Measurements from ENCODE around the gene IGFBP2. TPM values are rescaled to one million over a fixed set of nuclear protein-coding genes. Genes with fewer than 3 reads are reported as not detected.

The IGFBP2 gene
- total RNA-seq, 6 donors from 2014 or later, result 16.8 to 82.8 (median 41.9) TPM

- no peaks in the 10 kb centered on the region for H3K27me3 ChIP-seq
- no peaks in the 10 kb centered on the region for H3K4me1 ChIP-seq
- DNase-seq (no peak), ATAC-seq (ENCODE audit: low FRiP score in 2 of 2) (no peak)
- H3K9me3 ChIP-seq, result no peaks in the 10 kb centered on the region
- no peak overlapping the region for H3K4me3 ChIP-seq
- no peak overlapping the region for H3K27ac ChIP-seq
- TF ChIP-seq CTCF (IDR thresholded peaks at IDR 0.05), result no peak
- no peak for TF ChIP-seq POLR2AphosphoS5 (IDR thresholded peaks at IDR 0.05)
- no peak for TF ChIP-seq POLR2A (IDR thresholded peaks at IDR 0.05)
- TF ChIP-seq EP300 (IDR thresholded peaks at IDR 0.05), result no peak
- WGBS, 2 donors, result 72 to 73% methylated on average over 7 of the region's 7 CpGs
- no peaks in the 10 kb centered on the region for H3K36me3 ChIP-seq
Measured at GRCh38 chr2:216657980-216658379, 24.8 kb downstream of the IGFBP2 start.

GRCh38 chr2:216658757-216659156, 25.5 kb downstream of the IGFBP2 start:
- WGBS, 2 donors, result 79 to 80% methylated on average over 6 of the region's 6 CpGs
- Histone ChIP-seq H3K4me3 (no peak overlapping the region), H3K27me3 (no peaks in the 10 kb centered on the region), H3K9me3 (no peaks in the 10 kb centered on the region), H3K27ac (no peak overlapping the region), H3K4me1 (no peaks in the 10 kb centered on the region), H3K36me3 (no peaks in the 10 kb centered on the region)
- DNase-seq (no peak), ATAC-seq (ENCODE audit: low FRiP score in 2 of 2) (no peak)
- no peak for TF ChIP-seq POLR2AphosphoS5 (IDR thresholded peaks at IDR 0.05)
- no peak for TF ChIP-seq EP300 (IDR thresholded peaks at IDR 0.05)
- no peak for TF ChIP-seq CTCF (IDR thresholded peaks at IDR 0.05)

- Histone ChIP-seq H3K27ac (no peak overlapping the region), H3K36me3 (no peaks in the 10 kb centered on the region), H3K27me3 (no peaks in the 10 kb centered on the region), H3K9me3 (no peaks in the 10 kb centered on the region), H3K4me1 (no peaks in the 10 kb centered on the region), H3K4me3 (no peak overlapping the region)
- 82 to 84% methylated on average over 6 of the region's 6 CpGs for WGBS, 2 donors
- no peak for TF ChIP-seq CTCF (IDR thresholded peaks at IDR 0.05)
- no peak for TF ChIP-seq POLR2A (IDR thresholded peaks at IDR 0.05)
- TF ChIP-seq POLR2AphosphoS5 (IDR thresholded peaks at IDR 0.05), result no peak
- TF ChIP-seq EP300 (IDR thresholded peaks at IDR 0.05), result no peak
- ATAC-seq (ENCODE audit: low FRiP score in 2 of 2) (no peak), DNase-seq (no peak)
Measured at GRCh38 chr2:216659276-216659675, 26.1 kb downstream of the IGFBP2 start.

- DNase-seq (no peak), ATAC-seq (ENCODE audit: low FRiP score in 2 of 2) (no peak)
- no peaks in the 10 kb centered on the region for H3K9me3 ChIP-seq
- H3K27ac ChIP-seq, result no peak overlapping the region
- TF ChIP-seq CTCF (IDR thresholded peaks at IDR 0.05) (no peak), POLR2A (IDR thresholded peaks at IDR 0.05) (no peak), POLR2AphosphoS5 (IDR thresholded peaks at IDR 0.05) (no peak), EP300 (IDR thresholded peaks at IDR 0.05) (no peak)
- peaks cover under 1 to 4% (median 2%) of the 10 kb centered on the region in 4 donors for H3K4me1 ChIP-seq
- H3K27me3 ChIP-seq, result no peaks in the 10 kb centered on the region
- WGBS, 2 donors, result 96 to 97% methylated on average over 9 to 10 of the region's 10 CpGs
- no peaks in the 10 kb centered on the region for H3K36me3 ChIP-seq
- H3K4me3 ChIP-seq, result no peak overlapping the region
Measured at GRCh38 chr2:216660496-216660895, 27.3 kb downstream of the IGFBP2 start.

- peaks cover 5 to 9% (median 7%) of the 10 kb centered on the region in 4 donors for H3K4me1 ChIP-seq
- TF ChIP-seq EP300 (IDR thresholded peaks at IDR 0.05) (no peak), POLR2AphosphoS5 (IDR thresholded peaks at IDR 0.05) (no peak), POLR2A (IDR thresholded peaks at IDR 0.05) (no peak), CTCF (IDR thresholded peaks at IDR 0.05) (no peak)
- H3K27ac ChIP-seq, result no peak overlapping the region
- no peak for DNase-seq
- ATAC-seq (ENCODE audit: low FRiP score in 2 of 2), result no peak
- no peak overlapping the region for H3K4me3 ChIP-seq
- no peaks in the 10 kb centered on the region for H3K27me3 ChIP-seq
- no peaks in the 10 kb centered on the region for H3K9me3 ChIP-seq
- WGBS, 2 donors, result 95 to 96% methylated on average over 5 of the region's 5 CpGs
- no peaks in the 10 kb centered on the region for H3K36me3 ChIP-seq
Measured at GRCh38 chr2:216661051-216661450, 27.8 kb downstream of the IGFBP2 start.
